ENCODE data around the gene FRMD7. TPM values are rescaled to one million over a fixed set of nuclear protein-coding genes. Genes with fewer than 3 reads are reported as not detected.

The FRMD7 gene
- total and polyA plus RNA-seq, 2 of the 4 experiments (the other 2 are of a cell fraction) = not detected

DNA sequence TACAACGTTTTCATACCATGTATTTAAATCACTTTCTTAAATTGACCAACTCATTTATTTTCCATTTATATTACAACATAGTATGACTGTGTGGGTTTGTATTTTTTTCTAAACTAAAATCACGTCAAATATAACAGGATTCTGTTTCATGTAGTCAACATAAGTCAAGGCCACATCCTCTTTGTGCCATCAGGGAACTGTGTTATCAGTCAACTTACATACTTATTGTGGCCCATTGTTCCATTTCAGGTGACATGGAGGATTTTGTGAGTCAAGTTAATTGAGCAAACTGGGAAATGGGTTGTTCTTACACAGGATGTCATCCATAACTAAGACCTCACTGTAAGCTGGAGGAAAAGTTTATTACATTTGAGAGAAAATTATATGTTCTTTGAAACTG is 68.8 kb downstream of the FRMD7 start:
- dilution Hi-C loops (cut with HindIII; ENCODE audit: low sequenced_read_pairs, unreplicated experiment) (no loop called here), in situ Hi-C loops (cut with MboI; ENCODE audit: low sequenced_read_pairs) (no loop called here), intact Hi-C loops (cut with micrococcal nuclease) (no loop called here)
- no peak overlapping the region for H2BK20ac ChIP-seq (ENCODE audit: low read depth, low read length)
- H3K27ac ChIP-seq (ENCODE audit: insufficient read depth, low read length) = no peak overlapping the region
- WGBS, 2 experiments (ENCODE audit: extremely low coverage in 2 of 2, insufficient read length in 1 of 2) = no CpG with 5 or more reads among the region's 2 CpGs
- H2BK5ac ChIP-seq (ENCODE audit: low read depth, low read length, poor library complexity, severe bottlenecking) = no peak overlapping the region
- no peaks in the 10 kb centered on the region for H3K9me1 ChIP-seq (ENCODE audit: insufficient read depth, low read length)
- no TSS peak for BruUV-seq (replicated peaks)
- no peak overlapping the region for H3K23ac ChIP-seq (ENCODE audit: low read depth, low read length)
- H2AK9ac ChIP-seq (replicated peaks; ENCODE audit: low read depth, low read length, poor library complexity) = no peak overlapping the region
- H3K9ac ChIP-seq (ENCODE audit: low read depth, low read length) = no peak overlapping the region
- H4K20me1 ChIP-seq (ENCODE audit: insufficient read depth, low read length) = no peaks in the 10 kb centered on the region
- no peak overlapping the region for H2AFZ ChIP-seq (replicated peaks; ENCODE audit: low read length, poor library complexity)
- H3K14ac ChIP-seq (replicated peaks; ENCODE audit: low read depth, low read length) = no peak overlapping the region
- no peak overlapping the region for H3K4me3 ChIP-seq (ENCODE audit: insufficient read depth, low read depth, low read length)
- no peak overlapping the region for H2BK15ac ChIP-seq (ENCODE audit: low read depth, low read length)
- H3K4me2 ChIP-seq (ENCODE audit: low read depth, low read length) = no peak overlapping the region
- no peak overlapping the region for H4K8ac ChIP-seq (ENCODE audit: low read depth in 2 of 2, low read length in 2 of 2)
- no peaks in the 10 kb centered on the region for H3K9me3 ChIP-seq (ENCODE audit: control insufficient read depth, insufficient read depth, low read length)
- DNase-seq (no peak), ATAC-seq (ENCODE audit: low read depth) (no peak)
- H3K18ac ChIP-seq (ENCODE audit: low read depth, low read length) = no peak overlapping the region
- no peaks in the 10 kb centered on the region for H3K79me1 ChIP-seq (ENCODE audit: low read depth in 1 of 2, low read length in 2 of 2)
- peaks cover 8% of the 10 kb centered on the region for H3K27me3 ChIP-seq (ENCODE audit: control insufficient read depth, insufficient read depth, low read length)
- no peak for TF ChIP-seq BHLHE40 (IDR thresholded peaks at IDR 0.05; ENCODE audit: low read depth, low read length)
- TF ChIP-seq RAD21 (IDR thresholded peaks at IDR 0.05; ENCODE audit: low read length) = no peak
- TF ChIP-seq MAZ (IDR thresholded peaks at IDR 0.05; ENCODE audit: borderline replicate concordance, low read depth, low read length) = no peak
- TF ChIP-seq POLR2A (IDR thresholded peaks at IDR 0.05; ENCODE audit: low read depth, low read length) = no peak
- no peak for TF ChIP-seq RFX5 (IDR thresholded peaks at IDR 0.05; ENCODE audit: low read depth, low read length)
- TF ChIP-seq SMC3 (IDR thresholded peaks at IDR 0.05; ENCODE audit: low read depth, low read length) = no peak
- no peak for TF ChIP-seq MXI1 (IDR thresholded peaks at IDR 0.05; ENCODE audit: borderline replicate concordance, low read depth, low read length)
- TF ChIP-seq FOS (IDR thresholded peaks at IDR 0.05; ENCODE audit: low read depth, low read length) = no peak
- TF ChIP-seq MAFK (IDR thresholded peaks at IDR 0.05; ENCODE audit: low read depth, low read length) = no peak
- TF ChIP-seq, protein P1, sequence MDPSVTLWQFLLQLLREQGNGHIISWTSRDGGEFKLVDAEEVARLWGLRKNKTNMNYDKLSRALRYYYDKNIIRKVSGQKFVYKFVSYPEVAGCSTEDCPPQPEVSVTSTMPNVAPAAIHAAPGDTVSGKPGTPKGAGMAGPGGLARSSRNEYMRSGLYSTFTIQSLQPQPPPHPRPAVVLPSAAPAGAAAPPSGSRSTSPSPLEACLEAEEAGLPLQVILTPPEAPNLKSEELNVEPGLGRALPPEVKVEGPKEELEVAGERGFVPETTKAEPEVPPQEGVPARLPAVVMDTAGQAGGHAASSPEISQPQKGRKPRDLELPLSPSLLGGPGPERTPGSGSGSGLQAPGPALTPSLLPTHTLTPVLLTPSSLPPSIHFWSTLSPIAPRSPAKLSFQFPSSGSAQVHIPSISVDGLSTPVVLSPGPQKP (IDR thresholded peaks at IDR 0.05; ENCODE audit: borderline replicate concordance, low read depth, low read length) = no peak
- no peak for TF ChIP-seq CEBPB (IDR thresholded peaks at IDR 0.05; ENCODE audit: low read depth, low read length)
- no peak for TF ChIP-seq CHD1 (IDR thresholded peaks at IDR 0.05; ENCODE audit: low read depth, low read length)
- TF ChIP-seq, protein P2, sequence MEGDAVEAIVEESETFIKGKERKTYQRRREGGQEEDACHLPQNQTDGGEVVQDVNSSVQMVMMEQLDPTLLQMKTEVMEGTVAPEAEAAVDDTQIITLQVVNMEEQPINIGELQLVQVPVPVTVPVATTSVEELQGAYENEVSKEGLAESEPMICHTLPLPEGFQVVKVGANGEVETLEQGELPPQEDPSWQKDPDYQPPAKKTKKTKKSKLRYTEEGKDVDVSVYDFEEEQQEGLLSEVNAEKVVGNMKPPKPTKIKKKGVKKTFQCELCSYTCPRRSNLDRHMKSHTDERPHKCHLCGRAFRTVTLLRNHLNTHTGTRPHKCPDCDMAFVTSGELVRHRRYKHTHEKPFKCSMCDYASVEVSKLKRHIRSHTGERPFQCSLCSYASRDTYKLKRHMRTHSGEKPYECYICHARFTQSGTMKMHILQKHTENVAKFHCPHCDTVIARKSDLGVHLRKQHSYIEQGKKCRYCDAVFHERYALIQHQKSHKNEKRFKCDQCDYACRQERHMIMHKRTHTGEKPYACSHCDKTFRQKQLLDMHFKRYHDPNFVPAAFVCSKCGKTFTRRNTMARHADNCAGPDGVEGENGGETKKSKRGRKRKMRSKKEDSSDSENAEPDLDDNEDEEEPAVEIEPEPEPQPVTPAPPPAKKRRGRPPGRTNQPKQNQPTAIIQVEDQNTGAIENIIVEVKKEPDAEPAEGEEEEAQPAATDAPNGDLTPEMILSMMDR (conservative IDR thresholded peaks at IDR 0.05; ENCODE audit: low read depth, low read length) = no peak
- TF ChIP-seq RCOR1 (IDR thresholded peaks at IDR 0.05; ENCODE audit: insufficient replicate concordance, low read length) = no peak
- TF ChIP-seq NFE2L2 (IDR thresholded peaks at IDR 0.05; ENCODE audit: low read depth, low read length) = no peak
- TF ChIP-seq, protein P3, sequence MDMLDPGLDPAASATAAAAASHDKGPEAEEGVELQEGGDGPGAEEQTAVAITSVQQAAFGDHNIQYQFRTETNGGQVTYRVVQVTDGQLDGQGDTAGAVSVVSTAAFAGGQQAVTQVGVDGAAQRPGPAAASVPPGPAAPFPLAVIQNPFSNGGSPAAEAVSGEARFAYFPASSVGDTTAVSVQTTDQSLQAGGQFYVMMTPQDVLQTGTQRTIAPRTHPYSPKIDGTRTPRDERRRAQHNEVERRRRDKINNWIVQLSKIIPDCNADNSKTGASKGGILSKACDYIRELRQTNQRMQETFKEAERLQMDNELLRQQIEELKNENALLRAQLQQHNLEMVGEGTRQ (IDR thresholded peaks at IDR 0.05; ENCODE audit: low read depth, low read length) = no peak
- H4K5ac ChIP-seq (ENCODE audit: low read depth, low read length) = no peak overlapping the region
- no peaks in the 10 kb centered on the region for H3K4me1 ChIP-seq (ENCODE audit: control insufficient read depth, insufficient read depth, low read length)
- no peaks in the 10 kb centered on the region for H3K36me3 ChIP-seq (ENCODE audit: control insufficient read depth, insufficient read depth, low read length)
- H2BK120ac ChIP-seq (ENCODE audit: low read depth, low read length) = no peak overlapping the region
- ChIA-PET POLR2A (ENCODE audit: unreplicated experiment) (no interaction called here), CTCF (no interaction called here)
- no peak overlapping the region for H3K56ac ChIP-seq (ENCODE audit: extremely low read depth, insufficient read depth, low read length)
- no peak overlapping the region for H4K91ac ChIP-seq (ENCODE audit: insufficient read depth, low read depth, low read length)
- no peak overlapping the region for H3K4ac ChIP-seq (ENCODE audit: low read depth, low read length)
- H2AK5ac ChIP-seq (ENCODE audit: low read depth, low read length) = no peak overlapping the region

Measured in IMR-90 (cell line).